Upper lobe of left lung (tissue), 4 donors: ENCODE measurements around the gene RORB.

Source experiments
- CTCF ChIP-seq, 6 experiments: fragments of 450-650 bp in 4 of 6; fragments of 200-600 bp in 2 of 6; sonication (generic) in 2 of 6; IDR thresholded peaks; one replicate each; pipeline ENCODE4 v1.5.1; 2016 to 2019; ENCODE audit warnings: antibody characterized with exemption in 6 of 6
- POLR2A ChIP-seq, 4 donors: fragments of 450-650 bp; IDR thresholded peaks; one replicate each; pipeline ENCODE4 v1.5.1; 2016 to 2017; ENCODE audit warnings: antibody characterized with exemption in 4 of 4, mild to moderate bottlenecking in 2 of 4
- POLR2AphosphoS5 ChIP-seq, 2 donors: sonication (generic); formaldehyde crosslinking; IDR thresholded peaks; one replicate each; pipeline ENCODE4 v1.5.1; 2017; ENCODE audit warnings: antibody characterized with exemption in 2 of 2

GRCh38 chr9:74697535-74697934 lies 200.4 kb downstream of the RORB start:
- TF ChIP-seq CTCF (IDR thresholded peaks at IDR 0.05) (no peak), POLR2A (IDR thresholded peaks at IDR 0.05) (no peak), POLR2AphosphoS5 (IDR thresholded peaks at IDR 0.05) (no peak)
